ENCODE measurements around the gene NTM.

- TF ChIP-seq, protein P1, sequence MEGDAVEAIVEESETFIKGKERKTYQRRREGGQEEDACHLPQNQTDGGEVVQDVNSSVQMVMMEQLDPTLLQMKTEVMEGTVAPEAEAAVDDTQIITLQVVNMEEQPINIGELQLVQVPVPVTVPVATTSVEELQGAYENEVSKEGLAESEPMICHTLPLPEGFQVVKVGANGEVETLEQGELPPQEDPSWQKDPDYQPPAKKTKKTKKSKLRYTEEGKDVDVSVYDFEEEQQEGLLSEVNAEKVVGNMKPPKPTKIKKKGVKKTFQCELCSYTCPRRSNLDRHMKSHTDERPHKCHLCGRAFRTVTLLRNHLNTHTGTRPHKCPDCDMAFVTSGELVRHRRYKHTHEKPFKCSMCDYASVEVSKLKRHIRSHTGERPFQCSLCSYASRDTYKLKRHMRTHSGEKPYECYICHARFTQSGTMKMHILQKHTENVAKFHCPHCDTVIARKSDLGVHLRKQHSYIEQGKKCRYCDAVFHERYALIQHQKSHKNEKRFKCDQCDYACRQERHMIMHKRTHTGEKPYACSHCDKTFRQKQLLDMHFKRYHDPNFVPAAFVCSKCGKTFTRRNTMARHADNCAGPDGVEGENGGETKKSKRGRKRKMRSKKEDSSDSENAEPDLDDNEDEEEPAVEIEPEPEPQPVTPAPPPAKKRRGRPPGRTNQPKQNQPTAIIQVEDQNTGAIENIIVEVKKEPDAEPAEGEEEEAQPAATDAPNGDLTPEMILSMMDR (IDR thresholded peaks at IDR 0.05): no peak
- no peak for TF ChIP-seq POLR2A (IDR thresholded peaks at IDR 0.05)
These were observed 474.8 kb downstream of the NTM start for GRCh38 chr11:131845255-131845654.

Data from uterus (tissue), 2 donors.